ENCODE measurements around the gene FIGLA.

DNA sequence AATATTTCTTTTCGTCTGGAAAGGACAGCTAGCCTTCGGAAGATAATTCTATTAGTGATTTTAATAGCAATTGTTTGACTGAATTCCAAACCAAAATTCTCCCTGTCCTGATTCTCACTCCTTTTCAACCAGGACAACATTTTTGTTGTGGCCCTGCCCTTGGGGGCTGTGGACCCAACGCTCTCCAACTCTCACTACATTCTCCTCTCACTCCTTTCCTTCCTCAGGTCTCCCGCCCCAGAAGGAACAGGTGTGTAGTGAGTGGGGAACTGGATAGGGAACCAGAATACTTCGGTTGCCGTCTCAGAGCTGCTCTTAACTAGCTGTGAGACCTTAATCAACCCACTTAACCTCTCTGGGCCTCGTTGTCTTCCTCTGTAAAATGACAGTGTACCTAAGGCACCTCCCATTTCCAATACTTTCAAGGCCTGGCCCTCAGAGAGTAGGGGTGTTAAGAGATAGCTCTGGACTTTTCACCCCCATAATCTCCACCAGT lies 21.8 kb downstream of the FIGLA start:
- no peak for TF ChIP-seq POLR2AphosphoS5 (IDR thresholded peaks at IDR 0.05; ENCODE audit: low read depth, low read length)
- TF ChIP-seq EP300 (IDR thresholded peaks at IDR 0.05; ENCODE audit: borderline replicate concordance in 1 of 2, low read depth in 2 of 2, low read length in 2 of 2), result no peak
- TF ChIP-seq CTCF (IDR thresholded peaks at IDR 0.05; ENCODE audit: control extremely low read depth in 1 of 3, insufficient read depth in 1 of 3, low read depth in 1 of 3, low read length in 3 of 3), result no peak
